ENCODE results near the gene COG5. TPM values are rescaled to one million over a fixed set of nuclear protein-coding genes. Genes with fewer than 3 reads are reported as not detected.
"Not testable (repeated sequence)": the region's sequence is repeated elsewhere in the genome, so short reads cannot be mapped to it uniquely, and the experiment has no call there.

The COG5 gene
- total and polyA plus RNA-seq, 5 experiments from 2014 or later: 24.3 to 64.6 (median 30.9) TPM

DNA sequence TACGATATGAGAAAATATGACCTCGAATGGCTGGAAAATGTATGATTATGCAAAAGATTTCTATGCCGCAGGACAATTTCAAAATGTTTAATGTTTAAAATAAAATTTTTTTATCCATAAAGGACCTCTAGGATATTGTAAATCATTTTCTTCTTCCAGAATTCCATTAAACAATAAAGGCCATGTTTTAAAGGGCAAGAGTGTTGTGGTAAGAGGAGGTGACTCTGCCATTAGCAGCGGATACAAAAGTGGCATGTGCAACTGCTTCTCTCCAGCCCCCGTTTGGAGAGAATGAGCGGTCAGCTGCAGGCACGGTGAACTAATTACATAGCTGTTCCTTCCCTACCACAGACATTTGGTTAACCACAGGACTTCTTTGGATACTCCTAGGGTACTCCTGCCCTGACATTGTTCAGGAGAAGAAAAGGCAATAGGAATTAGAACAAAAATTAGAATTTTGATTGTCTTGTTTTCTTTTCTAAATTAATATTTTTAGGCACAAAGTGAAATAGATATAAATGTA is 331.1 kb downstream of the COG5 start:
- no peaks in the 10 kb centered on the region for H3K9me3 Mint-ChIP-seq
- ATAC-seq (no peak), DNase-seq (no peak)
- no peak overlapping the region for H3K4me3 Mint-ChIP-seq
- POLR2A ChIA-PET: no interaction called here
- no peak overlapping the region for H3K27ac Mint-ChIP-seq
- H3K4me1 Mint-ChIP-seq: no peaks in the 10 kb centered on the region
- H3K27me3 Mint-ChIP-seq: no peaks in the 10 kb centered on the region
- H3K36me3 Mint-ChIP-seq: peaks cover 0 to 62% (median 30%) of the 10 kb centered on the region in 3 donors

DNA sequence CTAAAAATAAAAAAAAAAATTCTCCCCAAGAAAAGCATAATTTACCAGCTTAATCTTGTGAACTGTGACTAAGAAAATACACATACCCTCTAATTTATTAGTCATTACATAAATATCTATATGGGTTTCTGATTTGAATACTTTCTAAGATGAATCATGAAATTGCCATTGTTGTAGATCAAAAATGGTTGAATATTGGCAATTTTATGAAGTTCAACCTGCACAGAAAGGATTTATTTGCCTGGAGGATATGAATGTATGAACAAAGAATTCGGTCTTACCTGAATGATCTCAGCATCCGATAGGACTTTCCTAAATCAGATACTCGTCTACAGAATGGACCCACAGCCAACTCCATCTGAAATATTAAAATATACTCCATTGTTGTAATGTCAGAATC is 333.4 kb downstream of the COG5 start:
- POLR2A ChIA-PET: no interaction called here
- no peak for ATAC-seq

DNA sequence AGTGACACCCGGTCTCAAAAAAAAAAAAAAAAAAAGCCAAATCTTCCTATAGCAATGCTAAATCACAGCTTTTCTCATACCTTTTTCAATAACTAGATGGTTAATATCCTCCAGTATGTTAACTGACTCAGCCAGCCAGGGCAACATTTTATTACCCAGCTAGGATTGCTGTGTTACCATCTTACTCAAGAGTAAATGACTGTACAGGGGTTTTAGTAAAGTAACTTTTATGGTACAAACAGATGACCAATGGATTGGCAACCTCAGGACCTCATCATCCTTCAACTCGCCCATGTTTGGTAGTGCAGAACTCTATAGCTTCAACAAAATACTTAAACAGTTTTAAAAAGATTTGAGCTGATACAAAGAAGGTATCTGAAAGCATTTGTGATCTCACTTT is 335.4 kb downstream of the COG5 start:
- no peak overlapping the region for H3K4me3 Mint-ChIP-seq
- H3K27me3 Mint-ChIP-seq: no peaks in the 10 kb centered on the region
- peaks cover 0 to 64% (median 27%) of the 10 kb centered on the region in 3 donors for H3K36me3 Mint-ChIP-seq
- DNase-seq: no peak
- H3K27ac Mint-ChIP-seq: no peak overlapping the region
- no peaks in the 10 kb centered on the region for H3K9me3 Mint-ChIP-seq
- no peak for ATAC-seq
- no peaks in the 10 kb centered on the region for H3K4me1 Mint-ChIP-seq
- POLR2A ChIA-PET: interaction anchor here (0.6 to 1.5 kb wide), 2 partner anchors 37 to 59 kb away, joined by 3 read pairs; no protein-coding TSS in a partner anchor

More for the DNA sequence above, 333.4 kb downstream of the COG5 start:
- no peak for DNase-seq
- Mint-ChIP-seq H3K9me3 (no peaks in the 10 kb centered on the region), H3K27me3 (no peaks in the 10 kb centered on the region), H3K36me3 (peaks cover 0 to 65% (median 25%) of the 10 kb centered on the region in 3 donors), H3K27ac (no peak overlapping the region), H3K4me1 (no peaks in the 10 kb centered on the region), H3K4me3 (no peak overlapping the region)

DNA sequence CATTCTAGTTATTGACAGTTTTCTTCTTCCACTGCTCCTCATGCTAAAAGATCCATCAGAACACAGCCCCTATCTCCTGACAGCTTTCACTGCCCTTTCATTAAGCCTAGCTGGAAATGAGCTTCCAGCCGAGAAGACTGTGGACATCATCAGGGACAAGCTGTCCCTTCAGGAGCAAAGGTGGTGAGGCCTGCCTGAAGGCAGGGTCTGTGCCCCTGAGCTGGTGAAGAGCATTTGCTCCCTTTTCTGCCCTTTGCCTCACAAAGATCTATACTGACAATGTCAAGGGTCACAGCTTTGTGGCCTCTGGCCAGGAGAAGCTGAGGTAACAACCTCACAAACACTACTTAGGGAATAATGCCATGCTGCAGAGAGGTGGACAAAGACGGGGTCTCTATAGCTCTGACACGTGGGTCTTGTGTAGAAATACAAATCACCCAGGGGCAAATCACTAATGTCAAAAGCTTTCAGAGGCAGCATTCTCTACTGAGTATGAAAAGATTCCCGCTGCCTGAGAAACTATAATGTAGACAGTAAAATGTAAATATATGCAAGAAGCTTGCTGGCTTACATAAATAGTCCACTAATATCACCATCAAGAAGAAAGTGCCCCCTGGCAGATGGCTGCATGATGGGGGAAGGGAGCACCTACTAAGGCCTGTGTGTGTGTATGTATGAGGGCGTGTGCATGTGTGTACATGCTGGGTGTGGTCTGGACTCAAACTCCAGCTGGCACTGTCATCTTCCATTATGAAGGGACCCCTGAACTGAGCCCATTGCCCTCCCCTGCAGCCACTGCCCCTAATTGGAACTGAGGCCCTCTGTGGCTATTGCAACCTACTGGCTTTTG is 339.1 kb downstream of the COG5 start:
- ATAC-seq: no peak
- Mint-ChIP-seq H3K27me3 (no peaks in the 10 kb centered on the region), H3K27ac (peak overlapping the region in 4 of 10 donors; percentile 8 to 56 (median 42)), H3K9me3 (peaks cover 0 to 4% (median 0%) of the 10 kb centered on the region in 9 donors), H3K36me3 (peaks cover 0 to 64% (median 35%) of the 10 kb centered on the region in 3 donors), H3K4me3 (no peak overlapping the region), H3K4me1 (peaks cover 0 to 2% (median 0%) of the 10 kb centered on the region in 4 donors)
- DNase-seq: no peak
- POLR2A ChIA-PET: no interaction called here

DNA sequence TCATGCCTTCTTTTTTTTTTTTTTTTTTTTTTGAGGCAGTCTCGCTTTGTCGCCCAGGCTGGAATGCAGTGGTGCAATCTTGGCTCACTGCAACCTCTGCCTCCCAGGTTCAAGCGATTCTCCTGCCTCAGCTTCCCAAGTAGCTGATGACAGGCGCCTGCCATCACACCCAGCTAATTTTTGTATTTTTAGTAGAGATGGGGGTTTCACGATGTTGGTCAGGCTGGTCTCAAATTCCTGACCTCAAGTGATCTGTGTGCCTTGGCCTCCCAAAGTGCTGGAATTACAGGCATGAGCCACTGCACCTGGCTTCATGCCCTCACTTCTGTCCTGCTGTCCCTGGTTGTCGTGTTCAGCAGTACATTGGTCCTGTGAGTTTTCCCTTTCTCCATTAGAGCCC is 342.9 kb downstream of the COG5 start:
- Mint-ChIP-seq H3K9me3 (peaks cover 0 to 18% (median 9%) of the 10 kb centered on the region in 9 donors), H3K36me3 (peaks cover 15 to 56% (median 52%) of the 10 kb centered on the region in 3 donors)
- DNase-seq, H3K27ac Mint-ChIP-seq, H3K4me3 Mint-ChIP-seq, H3K27me3 Mint-ChIP-seq, ATAC-seq, POLR2A ChIA-PET, H3K4me1 Mint-ChIP-seq: not testable (repeated sequence)

DNA sequence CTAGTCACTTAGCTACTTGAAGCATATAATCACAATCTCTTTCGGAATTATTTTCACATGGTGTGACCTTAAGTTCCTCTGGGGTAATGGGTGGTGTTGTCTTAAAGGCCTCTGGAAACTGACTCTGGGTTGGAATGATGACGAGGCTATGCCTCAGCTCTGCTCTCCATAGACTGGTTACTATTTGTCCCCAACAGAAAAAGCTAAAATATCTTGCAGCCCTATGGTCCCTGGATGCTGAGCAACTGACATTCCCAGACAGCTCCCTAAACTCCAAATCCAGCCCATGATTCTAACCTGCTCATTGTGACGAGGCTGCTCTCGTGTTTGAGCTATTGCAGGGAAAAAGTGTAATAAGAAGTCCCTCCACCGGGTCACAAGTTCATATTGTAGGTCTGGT is 343.4 kb downstream of the COG5 start:
- peaks cover 17 to 57% (median 50%) of the 10 kb centered on the region in 3 donors for H3K36me3 Mint-ChIP-seq
- H3K27ac Mint-ChIP-seq: no peak overlapping the region
- H3K4me1 Mint-ChIP-seq: peaks cover 0 to 2% (median 0%) of the 10 kb centered on the region in 4 donors
- DNase-seq (no peak), ATAC-seq (no peak)
- no peaks in the 10 kb centered on the region for H3K27me3 Mint-ChIP-seq
- no peak overlapping the region for H3K4me3 Mint-ChIP-seq
- H3K9me3 Mint-ChIP-seq: peaks cover under 1 to 19% (median 10%) of the 10 kb centered on the region in 9 donors
- POLR2A ChIA-PET: no interaction called here

DNA sequence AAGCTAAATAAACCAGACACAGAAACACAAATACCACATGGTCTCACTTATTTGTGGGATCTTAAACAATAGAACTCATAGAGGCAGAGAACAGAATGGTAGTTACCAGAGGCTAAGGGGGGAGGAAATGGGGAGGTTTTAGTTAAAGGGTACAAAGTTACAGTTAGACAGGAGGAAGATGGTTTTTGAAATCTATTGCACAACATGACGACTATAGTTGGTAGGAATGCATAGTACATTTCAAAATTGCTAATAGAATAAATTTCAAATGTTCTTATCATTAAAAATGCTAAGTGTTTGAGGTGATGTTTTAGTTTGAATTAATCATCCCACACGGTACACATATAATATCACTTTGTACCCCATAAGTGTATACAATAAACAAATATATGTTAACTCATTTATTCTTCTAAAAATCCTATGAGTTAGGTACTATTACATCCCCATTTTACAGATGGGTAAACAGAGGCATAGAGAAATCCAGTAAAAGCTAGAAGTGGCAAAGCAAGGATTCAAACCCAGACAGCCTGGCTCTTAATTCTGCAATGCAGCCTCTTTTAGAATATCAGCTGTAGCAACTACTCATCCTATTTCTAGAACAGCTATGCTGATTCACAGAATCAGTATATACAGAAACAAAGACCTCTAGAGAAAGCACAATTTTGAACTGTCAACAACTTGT is 344.0 kb downstream of the COG5 start:
- POLR2A ChIA-PET: no interaction called here
- peaks cover 22 to 63% (median 49%) of the 10 kb centered on the region in 3 donors for H3K36me3 Mint-ChIP-seq
- H3K4me3 Mint-ChIP-seq: no peak overlapping the region
- peaks cover 7 to 24% (median 11%) of the 10 kb centered on the region in 9 donors for H3K9me3 Mint-ChIP-seq
- H3K27me3 Mint-ChIP-seq: no peaks in the 10 kb centered on the region
- ATAC-seq (no peak), DNase-seq (no peak)
- no peak overlapping the region for H3K27ac Mint-ChIP-seq
- peaks cover 0 to 5% (median 0%) of the 10 kb centered on the region in 4 donors for H3K4me1 Mint-ChIP-seq

DNA sequence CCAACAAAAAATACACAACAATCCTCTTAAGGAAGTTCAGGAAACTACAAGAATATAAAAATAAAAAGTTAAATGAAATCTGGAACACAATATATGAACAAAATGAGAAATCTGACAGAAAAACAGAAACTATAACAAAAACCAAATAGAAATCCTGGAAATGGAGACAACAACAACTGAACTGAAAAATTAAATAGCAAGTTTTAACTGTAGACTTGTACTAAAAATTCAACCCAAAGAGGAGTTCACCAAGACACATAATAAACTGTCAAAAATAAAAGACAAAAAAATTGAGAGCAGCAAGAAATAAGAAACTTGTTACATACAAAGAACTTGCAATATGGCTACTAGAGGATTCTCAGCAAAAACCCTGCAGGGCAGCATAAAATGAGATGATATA is 349.8 kb downstream of the COG5 start:
- Mint-ChIP-seq H3K4me1 (peaks cover 0 to 13% (median 0%) of the 10 kb centered on the region in 4 donors), H3K27ac (no peak overlapping the region)

DNA sequence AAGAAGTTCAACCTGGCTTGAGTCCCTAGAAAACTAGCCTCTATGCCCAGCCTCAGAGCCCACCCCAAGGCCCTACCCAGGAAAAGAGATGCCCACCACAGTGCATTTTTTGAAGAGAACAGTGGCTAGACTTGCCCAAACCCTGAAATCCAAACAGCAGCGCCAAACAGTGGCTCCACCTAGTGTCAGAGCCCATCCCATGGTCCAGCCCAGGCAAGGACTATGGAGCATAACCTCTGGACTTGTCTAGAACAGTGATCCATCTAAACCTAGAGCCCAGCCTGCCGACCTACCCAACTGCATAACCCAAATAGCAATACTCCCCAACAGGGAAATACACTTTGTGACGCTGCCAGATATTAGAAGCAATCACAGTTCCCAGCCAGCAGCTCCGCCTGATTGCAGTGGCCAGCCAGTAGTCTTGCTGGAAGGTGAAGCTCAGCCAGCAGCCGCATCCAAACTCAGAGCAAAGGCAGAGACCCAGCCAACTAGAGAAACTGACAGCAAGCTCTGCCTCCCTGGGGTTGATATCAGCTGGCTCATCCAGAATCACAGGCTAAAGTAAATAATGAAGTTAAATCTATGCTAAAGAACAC is 350.4 kb downstream of the COG5 start:
- Mint-ChIP-seq H3K9me3 (peaks cover 9 to 35% (median 18%) of the 10 kb centered on the region in 9 donors), H3K4me3 (no peak overlapping the region), H3K27ac (peak overlapping the region in 1 of 10 donors; percentile 21), H3K4me1 (peaks cover 0 to 13% (median 0%) of the 10 kb centered on the region in 4 donors), H3K36me3 (peaks cover 30 to 61% (median 52%) of the 10 kb centered on the region in 3 donors), H3K27me3 (no peaks in the 10 kb centered on the region)
- DNase-seq (no peak), ATAC-seq (no peak)
- POLR2A ChIA-PET: no interaction called here

More for the DNA sequence above, 349.8 kb downstream of the COG5 start:
- peaks cover 30 to 56% (median 54%) of the 10 kb centered on the region in 3 donors for H3K36me3 Mint-ChIP-seq
- H3K9me3 Mint-ChIP-seq: peaks cover 9 to 35% (median 18%) of the 10 kb centered on the region in 9 donors
- POLR2A ChIA-PET: interaction anchor here (0.6 kb wide), 1 partner anchor 45 kb away, joined by 3 read pairs; the partner anchor contains the start of gene HBP1
- no peak for DNase-seq
- no peak for ATAC-seq
- no peak overlapping the region for H3K4me3 Mint-ChIP-seq
- H3K27me3 Mint-ChIP-seq: no peaks in the 10 kb centered on the region

DNA sequence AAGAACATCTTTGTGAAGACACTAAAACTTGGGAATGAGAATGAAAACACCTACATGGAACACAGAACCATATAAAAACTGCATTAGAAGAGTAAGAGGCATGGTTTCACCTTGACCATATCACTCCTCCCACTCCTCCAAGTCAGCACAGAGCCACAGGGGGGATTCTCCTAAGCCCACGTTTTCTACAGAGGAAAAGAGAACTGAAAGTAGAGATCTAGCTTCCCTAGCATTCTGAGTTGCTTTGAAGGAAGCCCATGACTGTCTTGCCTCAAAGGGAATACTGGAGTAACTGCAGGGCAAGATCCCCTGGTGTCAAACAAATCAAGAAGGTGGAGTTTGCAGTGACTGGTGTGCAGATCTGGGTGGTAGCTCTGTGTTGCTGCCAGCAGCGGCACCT is 351.0 kb downstream of the COG5 start:
- POLR2A ChIA-PET: no interaction called here

DNA sequence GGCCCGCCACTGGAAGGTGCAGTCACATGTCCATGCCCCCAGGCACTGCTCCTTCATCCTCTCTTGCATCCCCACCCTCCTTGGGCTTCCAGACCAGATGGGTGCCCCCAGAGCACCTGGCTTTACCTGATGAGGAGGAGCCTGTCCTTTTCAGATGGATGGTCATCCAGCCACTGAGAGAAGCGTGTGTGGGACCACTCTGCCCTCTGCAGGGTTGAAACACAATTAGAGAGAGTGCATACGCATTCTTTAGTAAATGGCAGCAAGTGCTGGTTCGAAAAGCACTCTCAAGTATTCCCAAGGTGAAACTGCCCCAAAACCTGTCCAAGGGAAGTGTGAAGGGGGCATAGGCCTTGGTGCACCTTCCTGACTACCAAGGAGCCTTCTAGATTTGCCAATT is 353.3 kb downstream of the COG5 start:
- Mint-ChIP-seq H3K36me3 (peaks cover 17 to 72% (median 33%) of the 10 kb centered on the region in 3 donors), H3K4me1 (peaks cover 0 to 14% (median 0%) of the 10 kb centered on the region in 4 donors), H3K4me3 (no peak overlapping the region), H3K27me3 (no peaks in the 10 kb centered on the region), H3K27ac (peak overlapping the region in 1 of 10 donors; percentile 1), H3K9me3 (peaks cover 2 to 17% (median 9%) of the 10 kb centered on the region in 9 donors)
- POLR2A ChIA-PET: no interaction called here
- ATAC-seq (no peak), DNase-seq (no peak)

More for the DNA sequence above, 351.0 kb downstream of the COG5 start:
- H3K27ac Mint-ChIP-seq: peak overlapping the region in 3 of 10 donors; percentile 14 to 21 (median 15)
- peaks cover 0 to 13% (median 0%) of the 10 kb centered on the region in 4 donors for H3K4me1 Mint-ChIP-seq
- DNase-seq (no peak), ATAC-seq (no peak)
- H3K36me3 Mint-ChIP-seq: peaks cover 30 to 65% (median 47%) of the 10 kb centered on the region in 3 donors
- H3K9me3 Mint-ChIP-seq: peaks cover 8 to 34% (median 18%) of the 10 kb centered on the region in 9 donors
- no peaks in the 10 kb centered on the region for H3K27me3 Mint-ChIP-seq
- no peak overlapping the region for H3K4me3 Mint-ChIP-seq

DNA sequence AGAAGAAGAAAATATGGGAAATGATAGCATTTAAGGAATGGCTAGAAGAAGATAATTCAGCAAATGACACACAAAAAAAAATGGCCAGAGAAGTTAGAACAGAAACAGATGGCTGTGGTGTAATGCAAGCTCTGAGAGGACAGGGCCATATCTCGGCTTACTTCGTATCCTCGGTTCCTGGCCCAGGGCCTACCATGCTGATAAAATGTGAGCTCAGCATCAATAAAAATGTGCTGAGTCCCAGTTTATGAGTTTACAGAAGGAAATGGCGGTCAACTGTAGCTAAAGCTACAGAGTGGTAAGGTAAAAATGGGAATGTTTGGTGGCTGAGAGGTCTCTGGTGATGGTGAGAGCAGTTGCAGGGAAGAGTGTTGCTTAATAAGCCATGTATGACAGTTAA is 354.2 kb downstream of the COG5 start:
- H3K36me3 Mint-ChIP-seq: peaks cover 12 to 74% (median 27%) of the 10 kb centered on the region in 3 donors
- DNase-seq (no peak), ATAC-seq (no peak)
- peak overlapping the region in 7 of 10 donors; percentile 1 to 82 (median 59) for H3K27ac Mint-ChIP-seq
- H3K4me3 Mint-ChIP-seq: no peak overlapping the region
- H3K27me3 Mint-ChIP-seq: no peaks in the 10 kb centered on the region
- peaks cover 0 to 12% (median 3%) of the 10 kb centered on the region in 9 donors for H3K9me3 Mint-ChIP-seq
- POLR2A ChIA-PET: interaction anchor here (0.6 to 0.8 kb wide), 2 partner anchors 9 to 369 kb away, joined by 3 read pairs; no protein-coding TSS in a partner anchor
- H3K4me1 Mint-ChIP-seq: peaks cover 0 to 11% (median 0%) of the 10 kb centered on the region in 4 donors
